Panc1 (cell line): Measurements from ENCODE around the gene THOC7. TPM values are rescaled to one million over a fixed set of nuclear protein-coding genes. Genes with fewer than 3 reads are reported as not detected.

Experiments
- ATAC-seq: fragments of 200-7000 bp; cut with Tn5 transposase; 2 replicates; pipeline ENCODE4 v1.9.1; 2020; ENCODE audit warnings: mild to moderate bottlenecking, moderate library complexity
- BruUV-seq: library from RNA; stranded (reverse); fragments of 400-500 nt; replicated peaks from 2 replicates; lab custom pipeline; 2021; lab: Mats Ljungman, UMichigan
- CTCF ChIA-PET: fragments of 300-600 bp; sonication (Branson Sonifier 250); formaldehyde crosslinking; loops from one replicate; lab custom pipeline; 2022; ENCODE audit warnings: antibody characterized with exemption; lab: Charles Lee
- POLR2A ChIA-PET: fragments of 300-600 bp; sonication (Branson Sonifier 250); formaldehyde crosslinking; loops from one replicate; lab custom pipeline; 2022; ENCODE audit warnings: antibody characterized with exemption; lab: Charles Lee
- DNase-seq: peaks from one replicate; pipeline ENCODE4 v3.0.0-alpha.2; 2010; ENCODE audit warnings: low read depth, low spot score
- H3K27ac ChIP-seq: 2 replicates; pipeline ENCODE4 v1.5.1; 2011; ENCODE audit warnings: mild to moderate bottlenecking, low read length, inconsistent platforms
- H3K27me3 ChIP-seq: fragments of 200-500 bp; sonication (Bioruptor generic); 2 replicates; pipeline ENCODE4 v1.6.0; 2014; ENCODE audit warnings: low read length, inconsistent platforms; ENCODE audit not compliant: control insufficient read depth, insufficient read depth
- H3K36me3 ChIP-seq: fragments of 200-500 bp; sonication (Bioruptor generic); 2 replicates; pipeline ENCODE4 v1.5.1; 2014; ENCODE audit warnings: inconsistent platforms, mild to moderate bottlenecking, low read length, moderate library complexity; ENCODE audit not compliant: control insufficient read depth, insufficient read depth
- H3K4me1 ChIP-seq: 2 replicates; pipeline ENCODE4 v1.5.1; 2011; ENCODE audit warnings: inconsistent platforms, mild to moderate bottlenecking, low read length, moderate library complexity; ENCODE audit not compliant: control insufficient read depth, insufficient read depth
- H3K4me3 ChIP-seq, 2 experiments: 2 replicates each; pipeline ENCODE4 v1.5.1; 2011 to 2012; ENCODE audit warnings: low read depth in 2 of 2, low read length in 2 of 2, mild to moderate bottlenecking in 2 of 2, inconsistent platforms in 1 of 2, moderate library complexity in 1 of 2
- H3K9me3 ChIP-seq: fragments of 200-500 bp; sonication (Bioruptor generic); 2 replicates; pipeline ENCODE4 v1.5.1; 2014; ENCODE audit warnings: low read depth, mild to moderate bottlenecking, inconsistent platforms, low read length, moderate library complexity; ENCODE audit not compliant: control insufficient read depth, insufficient read depth
- POLR2AphosphoS5 ChIP-seq: IDR thresholded peaks from 2 replicates; pipeline ENCODE4 v1.6.1; 2012; ENCODE audit warnings: mild to moderate bottlenecking, low read depth, low read length, moderate library complexity
- SIN3A ChIP-seq: IDR thresholded peaks from 2 replicates; pipeline ENCODE4 v1.6.1; 2012; ENCODE audit warnings: low read depth, mild to moderate bottlenecking, low read length, moderate library complexity, borderline replicate concordance; ENCODE audit not compliant: insufficient read depth
- TCF7L2 ChIP-seq: IDR thresholded peaks from 2 replicates; pipeline ENCODE4 v1.6.1; 2011; ENCODE audit warnings: mild to moderate bottlenecking, low read depth, low read length, inconsistent platforms
- in situ Hi-C: cut with HindIII; loops from 2 replicates; pipeline ENCODE4 v1.10.0; 2016; ENCODE audit warnings: low sequenced_read_pairs, low pct_unique_long_range_greater_than_20kb
- intact Hi-C: fragments of 100-400 bp; cut with micrococcal nuclease; formaldehyde crosslinking; loops from one replicate; pipeline ENCODE4 v1.10.0; 2022; ENCODE audit not compliant: unreplicated experiment
- total RNA-seq: library from RNA; stranded (reverse); gene quantifications from one replicate; pipeline ENCODE4 v1.2.1, GENCODE V29; 2021; ENCODE audit not compliant: unreplicated experiment
- TF ChIP-seq, protein P1 (sequence below): fragments of 450-650 bp; IDR thresholded peaks from 2 replicates; pipeline ENCODE4 v1.5.1; 2017; ENCODE audit warnings: mild to moderate bottlenecking
- TF ChIP-seq, protein P2 (sequence below), 2 experiments: IDR thresholded peaks; 2 replicates each; pipeline ENCODE4 v1.6.1; 2011 to 2012; ENCODE audit warnings: low read depth in 2 of 2, control low read depth in 1 of 2, low read length in 1 of 2, mild to moderate bottlenecking in 1 of 2, moderate library complexity in 1 of 2; ENCODE audit not compliant: insufficient read depth in 1 of 2

THOC7 gene
- total RNA-seq, 1 experiment from 2014 or later, result 64.3 TPM

DNA sequence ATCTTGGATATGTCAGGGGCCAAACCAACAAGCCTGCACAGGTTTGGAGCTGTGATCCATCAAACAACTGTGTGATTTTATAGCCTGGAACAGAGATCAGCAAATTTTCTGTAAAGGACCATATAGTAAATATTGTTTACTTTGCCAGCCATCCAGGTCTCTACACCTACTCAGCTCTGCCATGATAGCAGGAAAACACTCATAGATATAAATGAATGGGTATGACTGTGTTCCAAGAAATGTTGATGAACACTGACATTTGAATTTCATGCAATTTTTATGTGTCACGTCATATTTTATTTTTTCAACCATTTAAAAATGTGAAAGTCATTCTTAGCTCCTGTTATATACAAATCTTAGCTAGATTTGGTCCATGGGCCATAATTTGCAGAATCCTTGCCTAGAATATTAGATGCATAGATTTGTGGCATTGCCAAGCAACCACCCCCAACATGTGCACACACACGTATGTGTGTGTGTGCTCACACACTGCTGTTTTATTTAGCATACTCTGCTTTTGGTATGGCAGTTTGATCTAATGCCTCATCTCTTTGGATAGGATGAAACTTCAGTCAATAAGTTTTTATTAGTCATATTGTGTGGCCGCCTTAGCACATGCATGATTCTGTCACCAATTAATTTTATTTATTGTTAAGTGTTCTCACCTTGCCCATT, 6.5 kb upstream of the THOC7 start:
- ChIA-PET CTCF (no interaction called here), POLR2A (no interaction called here)
- DNase-seq, result no peak
- H3K4me1 ChIP-seq, result no peaks in the 10 kb centered on the region
- intact Hi-C loops, result no loop called here
- no peaks in the 10 kb centered on the region for H3K36me3 ChIP-seq
- no peak overlapping the region for H3K27ac ChIP-seq
- H3K9me3 ChIP-seq, result no peaks in the 10 kb centered on the region
- no peak overlapping the region for H3K4me3 ChIP-seq
- TF ChIP-seq TCF7L2, result no peak
- TF ChIP-seq, protein P1, sequence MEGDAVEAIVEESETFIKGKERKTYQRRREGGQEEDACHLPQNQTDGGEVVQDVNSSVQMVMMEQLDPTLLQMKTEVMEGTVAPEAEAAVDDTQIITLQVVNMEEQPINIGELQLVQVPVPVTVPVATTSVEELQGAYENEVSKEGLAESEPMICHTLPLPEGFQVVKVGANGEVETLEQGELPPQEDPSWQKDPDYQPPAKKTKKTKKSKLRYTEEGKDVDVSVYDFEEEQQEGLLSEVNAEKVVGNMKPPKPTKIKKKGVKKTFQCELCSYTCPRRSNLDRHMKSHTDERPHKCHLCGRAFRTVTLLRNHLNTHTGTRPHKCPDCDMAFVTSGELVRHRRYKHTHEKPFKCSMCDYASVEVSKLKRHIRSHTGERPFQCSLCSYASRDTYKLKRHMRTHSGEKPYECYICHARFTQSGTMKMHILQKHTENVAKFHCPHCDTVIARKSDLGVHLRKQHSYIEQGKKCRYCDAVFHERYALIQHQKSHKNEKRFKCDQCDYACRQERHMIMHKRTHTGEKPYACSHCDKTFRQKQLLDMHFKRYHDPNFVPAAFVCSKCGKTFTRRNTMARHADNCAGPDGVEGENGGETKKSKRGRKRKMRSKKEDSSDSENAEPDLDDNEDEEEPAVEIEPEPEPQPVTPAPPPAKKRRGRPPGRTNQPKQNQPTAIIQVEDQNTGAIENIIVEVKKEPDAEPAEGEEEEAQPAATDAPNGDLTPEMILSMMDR, result no peak
- TF ChIP-seq POLR2AphosphoS5, result no peak
- TF ChIP-seq SIN3A, result no peak
- TF ChIP-seq, protein P2, sequence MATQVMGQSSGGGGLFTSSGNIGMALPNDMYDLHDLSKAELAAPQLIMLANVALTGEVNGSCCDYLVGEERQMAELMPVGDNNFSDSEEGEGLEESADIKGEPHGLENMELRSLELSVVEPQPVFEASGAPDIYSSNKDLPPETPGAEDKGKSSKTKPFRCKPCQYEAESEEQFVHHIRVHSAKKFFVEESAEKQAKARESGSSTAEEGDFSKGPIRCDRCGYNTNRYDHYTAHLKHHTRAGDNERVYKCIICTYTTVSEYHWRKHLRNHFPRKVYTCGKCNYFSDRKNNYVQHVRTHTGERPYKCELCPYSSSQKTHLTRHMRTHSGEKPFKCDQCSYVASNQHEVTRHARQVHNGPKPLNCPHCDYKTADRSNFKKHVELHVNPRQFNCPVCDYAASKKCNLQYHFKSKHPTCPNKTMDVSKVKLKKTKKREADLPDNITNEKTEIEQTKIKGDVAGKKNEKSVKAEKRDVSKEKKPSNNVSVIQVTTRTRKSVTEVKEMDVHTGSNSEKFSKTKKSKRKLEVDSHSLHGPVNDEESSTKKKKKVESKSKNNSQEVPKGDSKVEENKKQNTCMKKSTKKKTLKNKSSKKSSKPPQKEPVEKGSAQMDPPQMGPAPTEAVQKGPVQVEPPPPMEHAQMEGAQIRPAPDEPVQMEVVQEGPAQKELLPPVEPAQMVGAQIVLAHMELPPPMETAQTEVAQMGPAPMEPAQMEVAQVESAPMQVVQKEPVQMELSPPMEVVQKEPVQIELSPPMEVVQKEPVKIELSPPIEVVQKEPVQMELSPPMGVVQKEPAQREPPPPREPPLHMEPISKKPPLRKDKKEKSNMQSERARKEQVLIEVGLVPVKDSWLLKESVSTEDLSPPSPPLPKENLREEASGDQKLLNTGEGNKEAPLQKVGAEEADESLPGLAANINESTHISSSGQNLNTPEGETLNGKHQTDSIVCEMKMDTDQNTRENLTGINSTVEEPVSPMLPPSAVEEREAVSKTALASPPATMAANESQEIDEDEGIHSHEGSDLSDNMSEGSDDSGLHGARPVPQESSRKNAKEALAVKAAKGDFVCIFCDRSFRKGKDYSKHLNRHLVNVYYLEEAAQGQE (IDR thresholded peaks at IDR 0.05; ENCODE audit: insufficient read depth in 1 of 2, low read depth in 2 of 2, low read length in 1 of 2), result no peak
- no peaks in the 10 kb centered on the region for H3K27me3 ChIP-seq
- in situ Hi-C loops, result no loop called here
- ATAC-seq, result no peak
- BruUV-seq, result no TSS peak

DNA sequence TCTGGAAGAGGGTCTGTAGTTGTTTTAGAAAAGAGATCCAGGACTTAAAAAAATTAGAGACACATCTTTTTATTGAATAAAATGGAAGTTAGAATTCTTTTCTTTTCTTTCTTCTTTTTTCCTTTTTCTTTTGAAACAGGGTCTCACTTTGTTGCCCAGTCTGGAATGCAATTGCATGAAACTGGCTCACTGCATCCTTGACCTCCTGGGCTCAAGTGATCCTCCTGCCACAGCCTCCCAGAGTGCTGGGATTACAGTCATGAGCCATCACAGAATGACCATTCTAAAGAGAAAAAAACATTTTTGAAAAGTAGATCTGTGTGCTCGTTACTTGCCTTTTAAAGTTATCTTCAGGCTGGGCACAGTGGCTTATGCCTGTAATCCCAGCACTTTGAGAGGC, 3.6 kb upstream of the THOC7 start:
- in situ Hi-C loops (no loop called here), intact Hi-C loops (no loop called here)
- peaks cover 2% of the 10 kb centered on the region; the same call in 1 of the 2 replicates for H3K4me1 ChIP-seq
- no peaks in the 10 kb centered on the region for H3K27me3 ChIP-seq
- no peaks in the 10 kb centered on the region; the same call in 1 of the 2 replicates for H3K36me3 ChIP-seq
- no peak for DNase-seq
- no peak overlapping the region for H3K27ac ChIP-seq
- TF ChIP-seq TCF7L2 (no peak), SIN3A (no peak), POLR2AphosphoS5 (no peak)
- TF ChIP-seq, protein P2 (IDR thresholded peaks at IDR 0.05; ENCODE audit: insufficient read depth in 1 of 2, low read depth in 2 of 2, low read length in 1 of 2), result no peak
- TF ChIP-seq, protein P1, result no peak
- ATAC-seq, result no peak
- no peaks in the 10 kb centered on the region for H3K9me3 ChIP-seq
- no TSS peak for BruUV-seq
- H3K4me3 ChIP-seq, result no peak overlapping the region
- CTCF ChIA-PET, result no interaction called here
- POLR2A ChIA-PET, result no interaction called here
